Fibroblast of skin of right biceps (primary cell): ENCODE measurements around the gene CLEC6A.
"Not testable (repeated sequence)": the region's sequence is repeated elsewhere in the genome, so short reads cannot be mapped to it uniquely, and the experiment has no call there.

Experiments
- DNase-seq: peaks from one replicate; pipeline ENCODE4 v3.0.0-alpha.2; 2013

Gene CLEC6A

DNA sequence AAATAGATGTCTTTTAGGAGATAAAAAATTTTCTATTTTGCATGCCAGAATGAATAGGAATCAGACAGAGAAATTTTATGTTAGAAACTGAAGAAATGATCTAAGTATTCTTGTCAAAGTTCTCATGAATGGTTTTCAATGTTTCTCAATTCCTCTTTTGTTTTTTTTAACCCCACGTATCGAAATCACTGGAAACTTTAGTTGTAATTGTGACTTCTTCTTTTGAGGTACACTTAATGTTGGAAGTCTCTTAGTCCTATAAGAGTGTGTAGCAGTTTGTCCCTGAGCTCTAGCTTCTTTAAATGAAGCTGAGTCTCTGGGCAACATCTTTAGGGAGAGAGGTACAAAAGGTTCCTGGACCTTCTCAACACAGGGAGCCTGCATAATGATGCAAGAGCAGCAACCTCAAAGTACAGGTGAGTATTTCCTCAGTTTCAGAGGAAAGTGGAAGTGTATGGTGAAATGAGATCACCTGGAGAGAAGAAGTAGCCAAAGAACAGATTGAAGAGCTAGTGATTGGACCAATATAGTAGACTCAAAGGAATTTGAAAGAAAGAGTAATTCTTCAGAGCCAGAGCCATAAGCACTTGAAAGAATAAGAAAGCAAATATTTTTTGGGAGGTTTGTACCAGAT is at the start of gene CLEC6A:
CLEC6A (plus strand) TSS at position 236 of the 634 bp plus-strand sequence; CDS start at position 386, 150 bp downstream.
- no peak for DNase-seq

GRCh38 chr12:8419576-8419975 is 36.2 kb upstream of the CLEC6A start:
- DNase-seq = not testable (repeated sequence)

GRCh38 chr12:8420506-8420905 is 35.3 kb upstream of the CLEC6A start:
- DNase-seq = no peak

DNA sequence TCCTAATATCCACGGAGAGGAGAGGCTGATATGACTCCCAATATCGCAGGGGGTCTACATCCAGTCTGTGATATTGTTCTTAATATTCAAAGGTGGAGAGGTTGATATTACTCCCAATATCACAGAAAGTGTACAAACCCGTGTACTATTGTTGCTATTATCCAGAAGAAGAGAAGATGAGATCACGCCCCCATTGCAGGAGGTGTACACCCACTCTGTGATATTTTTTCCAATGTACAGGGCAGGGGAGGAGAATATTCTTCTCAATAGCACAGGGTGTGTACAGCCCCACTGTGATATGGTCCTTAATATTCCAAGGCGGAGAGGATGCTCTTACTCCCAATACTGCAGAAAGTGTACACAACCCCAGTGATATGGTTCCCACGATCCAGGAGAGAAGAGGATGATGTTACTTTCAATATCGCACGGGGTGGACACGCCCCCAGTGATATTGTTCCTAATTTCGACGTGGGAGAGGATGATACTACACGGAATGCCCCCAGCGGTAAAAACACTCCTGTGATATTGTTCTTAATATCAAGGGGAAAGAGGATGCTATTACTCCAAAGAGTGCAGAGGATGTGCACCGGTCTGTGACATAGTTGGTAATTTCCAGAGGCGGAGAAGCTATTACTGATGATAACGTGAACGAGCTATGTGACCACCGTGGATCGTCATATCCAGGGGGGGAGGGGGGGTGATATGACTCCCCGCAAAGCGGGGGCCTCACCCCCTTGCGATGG is 11.1 kb upstream of the CLEC6A start:
- DNase-seq = not testable (repeated sequence)

DNA sequence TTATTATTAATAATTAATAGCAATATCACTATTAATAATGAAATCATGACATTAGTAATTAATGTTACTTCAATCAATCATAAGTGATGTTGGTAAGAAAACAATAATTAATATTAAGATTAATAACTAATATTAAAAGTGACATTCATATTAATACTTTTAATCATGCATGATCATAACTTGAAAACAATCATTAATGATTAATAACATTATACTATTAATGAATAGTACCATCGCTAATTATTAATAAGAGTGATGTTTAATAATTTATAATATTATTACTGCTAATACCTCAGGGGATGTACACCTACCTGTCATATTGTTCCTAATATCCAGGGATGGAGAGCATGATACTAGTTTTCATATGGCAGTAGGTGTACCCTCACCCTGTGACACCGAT is 10.0 kb upstream of the CLEC6A start:
- no peak for DNase-seq

- no peak for DNase-seq
These were observed 8.9 kb upstream of the CLEC6A start for GRCh38 chr12:8446642-8447547.

GRCh38 chr12:8449355-8449859 is 6.4 kb upstream of the CLEC6A start:
- DNase-seq = no peak

DNA sequence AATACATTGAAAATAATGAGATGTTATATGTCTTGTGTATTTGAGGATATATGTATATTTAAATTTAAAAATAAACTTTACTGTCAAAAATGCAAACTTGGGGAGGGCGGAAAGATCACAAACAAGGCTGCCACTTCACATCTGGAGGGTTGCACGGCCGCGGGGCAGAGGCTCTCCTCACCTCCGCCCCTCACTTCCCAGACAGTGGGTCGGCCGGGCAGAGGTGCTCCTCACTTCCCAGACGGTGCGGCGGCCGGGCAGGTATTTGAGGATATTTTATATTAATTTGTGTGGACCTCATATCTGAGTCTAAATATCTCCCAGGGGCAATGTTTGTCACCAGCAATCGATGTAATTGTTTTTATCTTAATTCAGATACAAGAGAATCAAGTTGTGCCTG is 3.7 kb upstream of the CLEC6A start:
- DNase-seq = no peak

DNA sequence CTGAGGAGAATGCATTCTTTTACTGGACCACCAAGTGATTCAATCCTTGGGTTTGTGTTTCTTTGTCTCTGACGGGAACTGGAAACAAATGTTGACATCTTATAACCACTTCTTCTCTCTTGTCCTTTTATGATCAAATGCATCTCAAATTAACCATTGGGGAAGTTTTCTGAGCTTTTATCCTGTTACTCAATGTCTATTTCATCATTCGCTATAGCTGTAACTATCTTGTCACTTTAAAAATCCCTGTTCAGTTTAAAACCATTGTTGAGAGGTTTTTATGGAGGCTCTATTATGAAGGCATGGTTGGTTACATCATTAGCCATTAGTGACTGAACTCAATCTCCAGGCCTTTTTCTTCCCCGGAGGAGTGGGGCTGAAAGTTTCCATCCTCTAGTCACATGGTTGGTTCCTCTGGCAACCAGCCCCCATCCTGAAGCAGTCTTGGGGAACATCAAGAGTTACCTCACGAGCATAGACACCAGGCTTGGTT is 2.7 kb upstream of the CLEC6A start:
- DNase-seq = no peak

DNA sequence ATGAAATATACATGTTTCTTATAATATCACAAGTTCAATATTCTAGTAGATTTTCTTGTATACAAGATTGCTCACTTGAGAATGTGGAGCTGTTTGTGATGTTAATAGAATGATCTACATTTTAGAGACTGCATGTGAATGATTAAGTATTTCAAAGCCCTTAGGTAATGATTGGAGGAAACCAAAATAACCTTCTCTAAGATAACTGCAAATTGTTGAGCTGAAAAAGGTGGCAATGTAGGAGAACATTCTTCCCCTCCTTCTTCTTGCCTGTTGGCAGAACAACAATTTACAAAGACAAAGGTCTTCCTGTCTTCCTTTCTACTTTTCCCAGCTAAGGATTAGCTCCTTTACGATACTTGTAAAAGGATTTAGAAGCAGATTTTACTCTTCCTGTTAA is 2.0 kb upstream of the CLEC6A start:
- DNase-seq = no peak

DNA sequence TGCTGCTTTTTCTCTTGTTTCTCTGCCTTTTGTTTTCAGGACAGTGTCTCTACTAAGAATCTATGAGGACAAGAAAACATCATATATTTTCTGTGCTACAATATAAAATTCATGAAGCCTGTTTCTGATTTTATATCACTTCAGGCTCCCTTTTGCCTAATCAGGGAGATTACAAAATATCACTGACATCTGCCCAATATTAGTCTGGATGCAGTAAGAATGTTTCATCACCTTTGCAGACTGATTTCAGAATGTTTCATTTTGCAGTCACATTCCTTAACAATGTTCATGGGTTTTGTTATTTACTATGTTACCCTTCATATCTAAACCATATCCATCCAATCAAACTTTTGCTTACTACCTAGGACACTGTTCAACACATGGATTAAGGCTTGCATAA is 491 bp upstream of the CLEC6A start:
- no peak for DNase-seq

DNA sequence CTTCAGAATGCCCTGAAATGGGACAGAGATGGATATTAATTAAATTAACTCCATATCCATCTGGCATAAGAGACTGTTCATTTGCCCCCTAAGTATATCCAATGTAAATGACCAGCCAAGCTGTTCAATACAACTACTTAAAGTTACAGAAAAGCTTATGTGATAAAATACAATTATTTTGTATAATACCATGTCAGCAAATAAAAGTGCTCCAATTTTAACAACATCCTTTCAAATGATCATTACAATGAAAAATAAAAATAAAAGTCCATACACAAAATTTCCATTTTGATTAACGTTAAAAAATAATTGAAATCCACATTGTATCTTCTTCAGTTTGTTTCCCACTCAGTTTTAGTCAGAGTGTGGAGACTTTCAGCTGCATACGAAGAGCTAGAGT is 5.7 kb downstream of the CLEC6A start:
- DNase-seq = no peak

DNA sequence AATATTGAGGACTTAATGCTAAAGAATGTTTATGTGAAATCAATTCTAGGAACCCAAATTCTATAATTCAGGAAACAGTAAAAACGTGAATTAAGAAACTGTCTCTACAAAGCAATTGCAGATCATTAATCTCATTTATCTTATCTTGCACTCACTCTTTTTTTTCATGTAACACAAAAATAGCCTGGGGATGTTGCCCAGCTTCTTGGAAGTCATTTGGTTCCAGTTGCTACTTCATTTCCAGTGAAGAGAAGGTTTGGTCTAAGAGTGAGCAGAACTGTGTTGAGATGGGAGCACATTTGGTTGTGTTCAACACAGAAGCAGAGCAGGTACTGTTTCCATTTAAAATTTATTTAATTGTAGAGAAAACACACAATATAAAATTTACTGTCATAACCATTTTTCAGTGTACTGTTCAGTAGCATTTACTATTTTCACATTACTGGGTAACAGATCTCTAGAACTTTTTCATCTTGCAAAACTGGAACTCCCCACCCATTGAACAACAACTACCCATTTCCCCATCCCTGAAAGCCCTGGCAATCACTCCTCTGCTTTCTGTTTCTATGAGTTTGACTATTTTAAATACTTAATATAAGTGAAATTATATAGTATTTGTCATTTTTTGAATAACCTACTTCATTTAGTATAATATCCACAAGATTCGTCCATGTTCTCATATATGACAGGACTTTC is 9.7 kb downstream of the CLEC6A start:
- DNase-seq = no peak

DNA sequence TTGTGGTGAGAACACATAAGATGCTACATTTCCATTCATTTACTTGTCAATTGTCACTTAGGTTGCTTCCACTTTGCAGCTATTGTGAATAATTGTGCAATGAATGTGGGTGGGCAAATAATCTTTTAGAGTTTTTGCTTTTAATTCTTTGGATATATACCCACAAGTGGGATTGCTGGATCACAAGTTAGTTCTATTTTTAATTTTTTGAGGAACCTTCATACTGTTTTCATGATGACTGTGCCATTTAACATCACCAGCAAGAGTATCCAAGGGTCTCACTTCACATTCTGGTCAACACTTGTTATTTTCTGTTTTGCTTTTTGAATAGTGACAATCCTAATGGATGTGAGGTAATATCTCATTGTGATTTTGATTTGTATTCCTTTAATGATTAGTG is 10.5 kb downstream of the CLEC6A start:
- DNase-seq = no peak

- DNase-seq = no peak
These were observed 15.3 kb downstream of the CLEC6A start for GRCh38 chr12:8471090-8471489.

- DNase-seq = no peak
These were observed 19.9 kb downstream of the CLEC6A start for GRCh38 chr12:8475508-8476203.

- no peak for DNase-seq
These were observed 26.9 kb downstream of the CLEC6A start for GRCh38 chr12:8482571-8483061.

DNA sequence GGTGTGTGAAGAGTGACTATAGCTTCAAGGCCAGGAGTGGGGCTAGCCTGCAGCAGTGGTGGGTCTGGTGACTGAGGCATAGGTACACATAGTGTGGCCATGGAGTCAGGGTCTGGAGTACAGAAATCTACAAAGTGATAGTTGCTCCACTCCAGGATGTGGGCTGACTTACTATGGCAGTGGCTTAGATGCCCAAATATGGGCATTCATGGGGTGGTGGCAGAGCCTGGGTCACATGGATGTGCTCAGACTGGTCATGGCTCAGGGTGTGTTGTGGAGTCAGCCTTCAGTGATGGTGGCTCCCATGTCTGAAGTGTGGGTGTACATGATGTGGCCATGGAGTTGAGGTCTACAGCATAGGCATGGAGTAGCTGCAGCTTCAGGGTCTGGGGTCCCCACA is 27.3 kb downstream of the CLEC6A start:
- DNase-seq = no peak

GRCh38 chr12:8491646-8492530 is 36.1 kb downstream of the CLEC6A start:
- DNase-seq = no peak

- no peak for DNase-seq
These were observed 37.3 kb downstream of the CLEC6A start for GRCh38 chr12:8493084-8493483.

DNA sequence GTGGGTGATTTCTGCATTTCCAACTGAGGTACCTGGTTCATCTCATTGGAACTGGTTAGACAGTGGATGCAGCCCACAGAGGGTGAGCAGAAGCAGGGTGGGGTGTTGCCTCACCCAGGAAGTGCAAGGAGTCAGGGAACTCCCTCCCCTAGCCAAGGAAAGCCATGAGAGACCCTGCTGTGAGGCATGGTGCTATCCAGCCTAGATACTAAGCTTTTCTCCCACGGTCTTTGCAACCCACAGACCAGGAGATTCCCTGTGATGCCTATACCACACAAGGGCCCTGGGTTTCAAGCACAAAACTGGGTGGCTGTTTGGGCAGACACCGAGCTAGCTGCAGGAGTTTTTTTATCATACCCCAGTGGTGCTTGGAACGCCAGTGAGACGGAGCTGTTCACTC is 39.9 kb downstream of the CLEC6A start:
- DNase-seq = not testable (repeated sequence)
